ENCODE measurements around the gene SLFN5. TPM values are rescaled to one million over a fixed set of nuclear protein-coding genes. Genes with fewer than 3 reads are reported as not detected.

Gene SLFN5
- total and polyA plus RNA-seq, 7 donors = 1.7 to 23.7 (median 14.5) TPM

GRCh38 chr17:35314415-35315216, 71.7 kb downstream of the SLFN5 start:
- no peaks in the 10 kb centered on the region for H3K36me3 ChIP-seq (ENCODE audit: insufficient read depth in 1 of 2, low read depth in 1 of 2)
- peak overlapping the region; percentile 84 for H3K27ac ChIP-seq
- intact Hi-C loops (cut with DNase I) = loop anchor here (1.0 to 10.0 kb wide), 5 partner anchors 58 to 430 kb away; partner anchors contain the start of genes SLFN11 (in 1 of the 2), SLFN12 (in 1 of the 2) and SLFN5 (in 1 of the 2)
- no peak for DNase-seq
- ATAC-seq = peak in 3 of 4 donors; percentile 4 to 21 (median 9)
- 34 to 57% (median 45%) methylated on average over 9 of the region's 9 CpGs for WGBS, 3 donors
- TF ChIP-seq, protein P1, sequence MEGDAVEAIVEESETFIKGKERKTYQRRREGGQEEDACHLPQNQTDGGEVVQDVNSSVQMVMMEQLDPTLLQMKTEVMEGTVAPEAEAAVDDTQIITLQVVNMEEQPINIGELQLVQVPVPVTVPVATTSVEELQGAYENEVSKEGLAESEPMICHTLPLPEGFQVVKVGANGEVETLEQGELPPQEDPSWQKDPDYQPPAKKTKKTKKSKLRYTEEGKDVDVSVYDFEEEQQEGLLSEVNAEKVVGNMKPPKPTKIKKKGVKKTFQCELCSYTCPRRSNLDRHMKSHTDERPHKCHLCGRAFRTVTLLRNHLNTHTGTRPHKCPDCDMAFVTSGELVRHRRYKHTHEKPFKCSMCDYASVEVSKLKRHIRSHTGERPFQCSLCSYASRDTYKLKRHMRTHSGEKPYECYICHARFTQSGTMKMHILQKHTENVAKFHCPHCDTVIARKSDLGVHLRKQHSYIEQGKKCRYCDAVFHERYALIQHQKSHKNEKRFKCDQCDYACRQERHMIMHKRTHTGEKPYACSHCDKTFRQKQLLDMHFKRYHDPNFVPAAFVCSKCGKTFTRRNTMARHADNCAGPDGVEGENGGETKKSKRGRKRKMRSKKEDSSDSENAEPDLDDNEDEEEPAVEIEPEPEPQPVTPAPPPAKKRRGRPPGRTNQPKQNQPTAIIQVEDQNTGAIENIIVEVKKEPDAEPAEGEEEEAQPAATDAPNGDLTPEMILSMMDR (IDR thresholded peaks at IDR 0.05) = no peak
- no peaks in the 10 kb centered on the region for H3K9me3 ChIP-seq
- H3K4me3 ChIP-seq = peak overlapping the region; percentile 63
- no peaks in the 10 kb centered on the region for H3K27me3 ChIP-seq (ENCODE audit: insufficient read depth in 3 of 3, low read length in 2 of 3)
- peaks cover 27% of the 10 kb centered on the region for H3K4me1 ChIP-seq

DNA sequence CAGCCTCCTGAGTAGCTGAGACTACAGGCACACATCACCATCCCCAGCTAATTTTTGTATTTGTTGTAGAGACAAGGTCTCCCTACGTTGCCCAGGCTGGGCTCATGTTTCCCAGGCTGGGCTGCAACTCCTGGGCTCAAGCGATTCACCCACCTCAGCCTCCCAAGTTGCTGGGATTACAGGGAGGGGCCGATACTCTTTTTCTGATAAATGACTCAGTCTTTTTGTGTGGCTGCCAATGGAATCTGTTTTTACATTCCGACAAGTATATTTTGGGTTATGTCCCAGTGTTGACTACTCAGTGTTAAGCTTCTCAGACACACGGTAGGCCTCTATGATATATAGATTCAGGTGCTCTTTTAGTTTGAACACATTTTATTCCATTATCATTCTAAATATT, 72.4 kb downstream of the SLFN5 start:
- intact Hi-C loops (cut with DNase I) = loop anchor here (10.0 kb wide), 3 partner anchors 70 to 430 kb away; partner anchors contain the start of genes SLFN12 (in 1 of the 2) and SLFN5 (in 1 of the 2)
- Histone ChIP-seq H3K4me1 (peaks cover 27% of the 10 kb centered on the region), H3K27ac (peak overlapping the region; percentile 84), H3K9me3 (no peaks in the 10 kb centered on the region), H3K27me3 (ENCODE audit: insufficient read depth in 3 of 3, low read length in 2 of 3) (no peaks in the 10 kb centered on the region), H3K36me3 (ENCODE audit: insufficient read depth in 1 of 2, low read depth in 1 of 2) (no peaks in the 10 kb centered on the region), H3K4me3 (peak overlapping the region; percentile 63)
- TF ChIP-seq, protein P1 (IDR thresholded peaks at IDR 0.05) = no peak
- 5 to 8% (median 6%) methylated on average over 5 of the region's 5 CpGs for WGBS, 3 donors
- ATAC-seq (peak; percentile 74 to 86 (median 86)), DNase-seq (peak; percentile 20 to 73)

GRCh38 chr17:35315971-35316370, 73.1 kb downstream of the SLFN5 start:
- intact Hi-C loops (cut with DNase I) = loop anchor here (10.0 kb wide), 3 partner anchors 71 to 429 kb away; partner anchors contain the start of genes SLFN12 (in 1 of the 2) and SLFN5 (in 1 of the 2)
- WGBS, 3 donors = 77 to 89% (median 86%) methylated on average over 2 of the region's 2 CpGs

DNA sequence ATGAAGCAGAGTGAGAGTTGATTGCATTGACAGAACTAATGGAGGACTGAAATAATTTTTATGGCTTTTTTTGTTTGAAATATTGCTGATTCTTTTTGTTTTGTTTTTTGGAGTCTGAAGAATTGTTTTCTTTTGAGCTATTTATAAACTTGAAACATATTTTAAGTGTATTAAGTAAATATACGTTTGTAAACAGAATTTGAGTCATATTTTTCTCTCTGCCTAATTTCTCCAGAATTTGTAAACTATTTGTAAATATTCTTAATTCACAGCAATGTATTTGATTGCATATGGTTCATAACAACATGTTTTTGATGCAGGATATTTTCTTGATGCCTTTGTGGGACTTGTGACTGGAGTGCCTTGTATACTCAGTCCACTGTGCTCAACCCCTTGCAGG, 79.9 kb downstream of the SLFN5 start:
- WGBS, 3 donors = 83 to 89% (median 86%) methylated on average over 1 of the region's 1 CpG
- no peak overlapping the region for H3K4me3 ChIP-seq
- no peak for ATAC-seq
- intact Hi-C loops (cut with DNase I) = no loop called here
- TF ChIP-seq, protein P1 (IDR thresholded peaks at IDR 0.05) = no peak
- no peaks in the 10 kb centered on the region for H3K27me3 ChIP-seq (ENCODE audit: insufficient read depth in 3 of 3, low read length in 2 of 3)
- no peak overlapping the region for H3K27ac ChIP-seq
- H3K4me1 ChIP-seq = peaks cover 6% of the 10 kb centered on the region
- peaks cover 0 to 40% of the 10 kb centered on the region in 2 donors for H3K36me3 ChIP-seq (ENCODE audit: insufficient read depth in 1 of 2, low read depth in 1 of 2)
- DNase-seq = no peak
- no peaks in the 10 kb centered on the region for H3K9me3 ChIP-seq

More at GRCh38 chr17:35315971-35316370, 73.1 kb downstream of the SLFN5 start:
- Histone ChIP-seq H3K4me1 (peaks cover 27% of the 10 kb centered on the region), H3K27me3 (ENCODE audit: insufficient read depth in 3 of 3, low read length in 2 of 3) (no peaks in the 10 kb centered on the region), H3K4me3 (peak overlapping the region; percentile 26), H3K36me3 (ENCODE audit: insufficient read depth in 1 of 2, low read depth in 1 of 2) (no peaks in the 10 kb centered on the region), H3K9me3 (no peaks in the 10 kb centered on the region), H3K27ac (peak overlapping the region; percentile 84)
- ATAC-seq = no peak
- DNase-seq = no peak
- TF ChIP-seq, protein P1 (IDR thresholded peaks at IDR 0.05) = no peak

Other genes with a start within 250 kb of the SLFN5 start
- gene RFFL, start 179.4 kb upstream of the SLFN5 start, total RNA-seq = 10 to 100 TPM; 23.6 to 39.5 (median 31.1) TPM
- 10 to 100 TPM in 1 of 3 donors, 1 to 10 TPM in 2; 7.0 to 19.1 (median 8.6) TPM for gene RFFL, start 179.4 kb upstream of the SLFN5 start, polyA plus RNA-seq
- 1 to 10 TPM; 4.0 to 6.2 (median 6.0) TPM for gene RAD51D, start 123.2 kb upstream of the SLFN5 start, total RNA-seq
- gene RAD51D, start 123.2 kb upstream of the SLFN5 start, polyA plus RNA-seq = 1 to 10 TPM; 3.6 to 5.4 (median 3.9) TPM
- not detected for gene FNDC8, start 121.5 kb upstream of the SLFN5 start, total RNA-seq
- not detected for gene FNDC8, start 121.5 kb upstream of the SLFN5 start, polyA plus RNA-seq
- 10 to 100 TPM in 2 of 4 donors, 1 to 10 TPM in 2; 9.8 to 11.9 (median 10.2) TPM for gene NLE1, start 100.8 kb upstream of the SLFN5 start, total RNA-seq
- gene NLE1, start 100.8 kb upstream of the SLFN5 start, polyA plus RNA-seq = 10 to 100 TPM in 2 of 3 donors, 1 to 10 TPM in 1; 9.1 to 15.6 (median 10.6) TPM
- gene UNC45B, start 95.3 kb upstream of the SLFN5 start, total RNA-seq = 100 to 1,000 TPM; 109 to 395 (median 175) TPM
- 10 to 100 TPM in 2 of 3 donors, 1 to 10 TPM in 1; 6.2 to 33.6 (median 33.1) TPM for gene UNC45B, start 95.3 kb upstream of the SLFN5 start, polyA plus RNA-seq
- not detected for gene SLC35G3, start 48.7 kb upstream of the SLFN5 start, total RNA-seq
- not detected for gene SLC35G3, start 48.7 kb upstream of the SLFN5 start, polyA plus RNA-seq
- 10 to 100 TPM in 1 of 4 donors, 1 to 10 TPM in 3; 6.9 to 11.3 (median 8.8) TPM for gene SLFN11, start 130.5 kb downstream of the SLFN5 start, total RNA-seq
- gene SLFN11, start 130.5 kb downstream of the SLFN5 start, polyA plus RNA-seq = 1 to 10 TPM; 1.8 to 7.0 (median 3.4) TPM
- gene SLFN12, start 189.4 kb downstream of the SLFN5 start, total RNA-seq = 1 to 10 TPM; 1.3 to 3.8 (median 1.9) TPM
- under 1 TPM; 0.34 to 0.92 (median 0.62) TPM for gene SLFN12, start 189.4 kb downstream of the SLFN5 start, polyA plus RNA-seq
- 1 to 10 TPM; 1.1 to 3.2 (median 1.9) TPM for gene SLFN13, start 205.7 kb downstream of the SLFN5 start, total RNA-seq
- under 1 TPM; 0.13 to 0.35 (median 0.27) TPM for gene SLFN13, start 205.7 kb downstream of the SLFN5 start, polyA plus RNA-seq